ENCODE measurements around the gene NRG2. TPM values are rescaled to one million over a fixed set of nuclear protein-coding genes. Genes with fewer than 3 reads are reported as not detected.

NRG2 gene
- 1.5 TPM for polyA plus RNA-seq (ENCODE audit: insufficient read length)

- no peak for DNase-seq (ENCODE audit: low read depth)
These were observed at the start of gene NRG2 for GRCh38 chr5:140042643-140043507. Gene NRG2, minus strand, starts transcription at chr5:140043299.

GRCh38 chr5:140090251-140090650 lies 47.2 kb upstream of the NRG2 start:
- DNase-seq (ENCODE audit: low read depth) = no peak

GRCh38 chr5:140084541-140084940 lies 41.4 kb upstream of the NRG2 start:
- DNase-seq (ENCODE audit: low read depth) = no peak

DNA sequence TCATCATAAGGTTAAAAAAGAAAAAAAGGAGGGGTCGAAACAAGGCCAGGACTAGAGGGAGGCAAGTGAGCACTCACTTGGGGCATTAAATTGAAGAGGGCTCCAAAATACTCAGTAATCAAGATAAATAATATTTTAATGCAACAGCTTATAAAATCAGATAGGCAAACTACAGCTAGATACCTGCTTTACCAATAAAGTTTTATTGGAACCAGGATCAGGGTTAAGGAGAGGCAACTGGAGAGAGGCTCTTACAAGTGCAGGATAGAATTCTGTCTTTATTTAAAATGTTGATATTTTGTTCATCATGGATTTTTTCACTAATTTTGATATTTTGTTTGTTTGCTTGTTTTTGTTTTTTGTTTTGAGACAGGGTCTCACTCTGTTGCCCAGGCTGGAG lies 40.6 kb upstream of the NRG2 start:
- no peak for DNase-seq (ENCODE audit: low read depth)

DNA sequence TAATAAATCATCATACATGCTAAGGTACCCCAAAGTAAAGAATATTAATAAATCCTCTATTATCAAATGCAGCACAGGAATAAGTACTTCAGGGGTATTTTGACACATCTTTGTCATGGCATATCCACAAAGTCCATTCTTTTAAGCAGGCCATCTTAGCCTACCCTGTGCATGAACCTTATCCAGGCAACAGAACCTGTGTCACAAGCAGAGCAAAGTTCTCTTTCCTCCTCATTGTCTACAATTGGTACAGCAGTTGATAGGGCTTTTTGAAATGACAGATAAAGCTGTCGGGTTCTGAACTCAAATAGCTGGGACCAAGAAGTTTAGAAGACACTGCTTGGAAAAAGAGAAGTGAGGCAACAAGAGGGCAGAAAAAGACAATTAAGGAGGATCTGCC lies 40.0 kb upstream of the NRG2 start:
- DNase-seq (ENCODE audit: low read depth) = no peak

GRCh38 chr5:140076788-140077187 lies 33.7 kb upstream of the NRG2 start:
- no peak for DNase-seq (ENCODE audit: low read depth)

DNA sequence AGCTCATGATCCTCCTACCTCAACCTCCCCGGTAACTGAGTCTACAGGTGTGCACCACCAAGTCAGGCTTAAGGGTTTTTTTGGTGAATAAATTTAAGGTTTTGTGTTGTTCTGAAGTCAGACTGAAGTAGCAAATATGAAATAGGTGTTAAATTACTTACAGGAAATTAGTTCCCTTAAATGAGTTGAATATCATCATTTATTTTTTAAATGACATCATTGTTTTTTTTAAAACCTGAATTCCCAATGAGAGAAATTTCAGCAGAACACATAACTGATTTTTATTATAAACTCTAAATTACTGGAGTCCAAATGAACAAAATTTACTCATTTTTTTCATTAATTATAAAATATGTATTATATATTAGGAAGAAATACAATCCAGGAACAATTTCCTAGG lies 33.0 kb upstream of the NRG2 start:
- no peak for DNase-seq (ENCODE audit: low read depth)

DNA sequence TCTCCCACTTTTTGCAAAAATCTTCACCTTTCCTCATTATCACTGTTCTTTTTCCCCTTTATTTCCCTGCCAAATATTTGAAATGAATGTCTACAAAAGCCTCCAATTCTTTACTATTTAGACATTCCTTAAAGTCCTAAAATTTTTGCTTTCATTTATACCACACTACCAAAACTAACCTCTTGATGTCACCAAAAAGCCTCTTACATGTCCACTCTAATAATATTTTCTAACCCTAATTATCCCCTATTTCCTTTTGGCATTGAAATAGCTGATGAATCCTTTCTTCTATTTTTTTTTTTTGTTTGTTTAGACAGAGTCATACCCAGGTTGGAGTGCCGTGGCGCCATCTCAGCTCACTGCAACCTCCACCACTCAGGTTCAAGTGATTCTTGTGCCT lies 32.3 kb upstream of the NRG2 start:
- no peak for DNase-seq (ENCODE audit: low read depth)

- DNase-seq (ENCODE audit: low read depth) = no peak
These were observed 30.2 kb upstream of the NRG2 start for GRCh38 chr5:140073296-140073695.

DNA sequence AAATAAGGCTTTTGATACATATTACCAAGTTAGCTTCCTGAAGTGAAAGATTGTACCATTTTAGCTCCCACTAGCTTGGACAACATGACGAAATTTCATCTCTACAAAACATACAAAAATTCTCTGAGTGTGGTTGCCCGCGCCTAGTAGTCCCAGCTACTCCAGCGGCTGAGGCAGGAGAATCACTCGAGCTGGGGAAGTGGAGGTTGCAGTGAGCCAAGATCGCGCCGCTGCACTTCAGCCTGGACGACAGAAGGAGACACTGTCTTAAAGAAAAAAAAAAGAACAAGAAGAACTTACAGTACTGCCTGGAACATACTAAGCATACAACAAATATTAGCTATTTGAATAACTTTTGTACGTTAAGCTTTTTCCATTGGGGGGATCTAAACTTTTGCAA lies 29.7 kb upstream of the NRG2 start:
- DNase-seq (ENCODE audit: low read depth) = no peak

DNA sequence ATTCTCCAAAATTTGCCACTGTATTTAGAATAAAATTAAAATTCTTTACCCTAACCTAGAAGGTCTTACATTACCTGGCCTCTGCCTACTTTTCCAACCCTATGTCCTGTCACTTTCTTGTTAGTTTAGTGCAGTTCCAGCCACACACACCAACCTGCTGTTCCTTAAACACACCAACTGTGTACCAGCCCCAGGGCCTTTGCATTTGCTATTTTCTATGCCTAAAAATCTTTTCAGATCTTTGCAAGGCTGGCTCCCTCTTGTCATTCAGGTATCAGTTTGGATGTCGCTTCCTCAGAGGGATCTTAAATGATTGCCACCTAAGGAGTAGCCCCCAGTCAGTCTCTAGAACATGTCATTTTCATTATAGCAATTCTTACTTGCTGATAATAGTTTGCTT lies 17.7 kb upstream of the NRG2 start:
- no peak for DNase-seq (ENCODE audit: low read depth)

DNA sequence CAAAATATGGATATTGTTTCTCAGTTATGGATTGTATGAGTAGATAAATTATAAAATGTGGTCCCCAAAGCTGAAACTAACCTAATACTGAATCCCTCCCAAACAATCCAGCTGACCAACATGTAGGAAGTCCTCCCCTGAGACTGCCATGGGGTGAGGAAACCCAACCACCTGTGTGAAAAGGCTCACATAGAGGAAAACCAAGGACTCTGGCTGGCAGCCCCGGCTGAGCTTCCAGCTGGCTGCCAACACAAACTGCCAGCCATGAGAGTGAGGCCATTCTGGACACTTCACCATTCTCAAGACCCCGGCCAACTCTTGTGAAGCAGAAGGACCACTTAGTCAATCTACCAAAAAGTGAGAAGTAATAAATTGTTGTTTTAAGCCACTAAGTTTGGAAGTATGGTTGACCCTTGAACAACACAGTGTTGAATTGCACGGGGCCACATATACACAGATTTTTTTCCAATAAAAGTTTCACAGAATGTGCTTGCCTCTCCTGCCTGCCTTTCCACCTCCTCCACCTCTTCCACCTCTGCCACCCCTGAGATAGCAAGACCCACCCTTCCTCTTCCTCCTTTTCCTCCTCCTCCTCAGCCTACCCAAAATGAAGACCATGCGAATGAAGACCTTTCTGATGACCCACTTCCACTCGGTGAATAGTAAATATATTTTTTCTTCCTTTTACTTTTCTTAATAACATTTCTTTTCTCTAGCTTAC lies 15.3 kb upstream of the NRG2 start:
- DNase-seq (ENCODE audit: low read depth) = no peak

DNA sequence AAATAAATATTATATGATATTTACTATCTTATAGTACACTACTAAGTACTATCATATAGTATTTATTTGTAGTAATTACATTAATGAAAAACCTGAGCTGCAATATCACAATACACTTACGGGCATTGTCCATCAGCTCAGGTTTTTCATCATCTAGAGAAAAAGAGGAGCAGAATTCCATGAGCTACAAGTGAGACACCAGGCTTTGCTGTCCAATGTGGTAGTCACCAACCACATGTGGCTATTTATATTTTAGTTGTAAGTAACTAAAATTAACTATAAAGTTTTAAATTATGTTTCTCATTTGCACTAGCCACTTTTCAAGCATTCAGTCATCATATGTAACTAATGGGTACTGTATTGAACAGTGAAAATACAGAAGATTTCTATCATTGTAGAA lies 13.8 kb upstream of the NRG2 start:
- no peak for DNase-seq (ENCODE audit: low read depth)

- DNase-seq (ENCODE audit: low read depth) = no peak
These were observed 12.1 kb upstream of the NRG2 start for GRCh38 chr5:140055152-140055551.

DNA sequence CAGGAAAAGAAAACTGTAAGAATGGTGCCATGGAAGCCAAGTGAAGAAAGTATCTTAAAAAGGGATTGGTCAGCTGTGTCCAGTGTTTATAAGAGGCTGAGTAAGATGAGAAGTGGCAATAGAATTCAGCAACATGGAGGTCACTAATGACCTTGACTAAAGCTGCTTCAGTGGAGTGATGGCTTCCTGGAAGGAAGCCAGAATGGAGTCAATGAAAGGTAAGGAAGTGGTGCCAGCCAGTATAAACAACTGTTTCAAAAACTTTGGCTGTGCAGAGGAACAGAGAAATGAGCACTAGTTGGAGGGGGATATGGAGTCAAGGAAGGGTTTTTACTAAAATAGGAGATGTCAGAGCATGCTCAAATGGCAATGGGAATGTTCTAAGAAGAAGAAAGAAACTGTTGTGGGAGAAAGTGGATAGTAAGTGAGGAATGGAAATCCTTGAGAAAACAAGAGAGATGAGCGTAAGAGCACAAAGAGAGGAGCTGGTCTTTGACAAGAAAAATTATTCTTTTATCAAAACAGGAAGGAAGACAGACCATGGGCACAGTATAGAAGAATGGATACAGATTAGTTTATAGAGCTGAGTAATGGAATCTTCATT lies 11.1 kb upstream of the NRG2 start:
- DNase-seq (ENCODE audit: low read depth) = no peak

DNA sequence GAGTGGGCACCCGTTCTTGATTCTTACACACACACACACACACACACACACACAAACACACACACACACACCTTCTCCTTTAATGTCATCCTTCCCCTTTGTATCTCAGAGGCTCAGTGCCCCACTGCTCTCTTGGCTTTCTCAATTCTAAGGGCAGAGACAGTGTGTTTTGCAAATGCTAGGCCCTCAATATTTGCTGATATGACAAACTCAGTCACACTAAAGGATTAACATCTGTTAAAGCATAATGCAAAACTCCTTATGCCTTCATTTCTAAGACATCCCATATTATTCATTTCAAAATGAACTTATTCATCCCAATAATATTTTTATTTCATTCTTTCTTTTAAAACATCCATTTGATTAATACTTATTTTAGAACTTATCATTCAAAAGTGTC lies 8.9 kb upstream of the NRG2 start:
- DNase-seq (ENCODE audit: low read depth) = no peak

- DNase-seq (ENCODE audit: low read depth) = no peak
These were observed 6.6 kb upstream of the NRG2 start for GRCh38 chr5:140049713-140050112.

- no peak for DNase-seq (ENCODE audit: low read depth)
These were observed 6.1 kb upstream of the NRG2 start for GRCh38 chr5:140049205-140049604.

- DNase-seq (ENCODE audit: low read depth) = no peak
These were observed 942 bp upstream of the NRG2 start for GRCh38 chr5:140044041-140044440.

GRCh38 chr5:140043508-140043872 lies 391 bp upstream of the NRG2 start:
- no peak for DNase-seq (ENCODE audit: low read depth)

- no peak for DNase-seq (ENCODE audit: low read depth)
These were observed 781 bp downstream of the NRG2 start for GRCh38 chr5:140042393-140042642.

DNA sequence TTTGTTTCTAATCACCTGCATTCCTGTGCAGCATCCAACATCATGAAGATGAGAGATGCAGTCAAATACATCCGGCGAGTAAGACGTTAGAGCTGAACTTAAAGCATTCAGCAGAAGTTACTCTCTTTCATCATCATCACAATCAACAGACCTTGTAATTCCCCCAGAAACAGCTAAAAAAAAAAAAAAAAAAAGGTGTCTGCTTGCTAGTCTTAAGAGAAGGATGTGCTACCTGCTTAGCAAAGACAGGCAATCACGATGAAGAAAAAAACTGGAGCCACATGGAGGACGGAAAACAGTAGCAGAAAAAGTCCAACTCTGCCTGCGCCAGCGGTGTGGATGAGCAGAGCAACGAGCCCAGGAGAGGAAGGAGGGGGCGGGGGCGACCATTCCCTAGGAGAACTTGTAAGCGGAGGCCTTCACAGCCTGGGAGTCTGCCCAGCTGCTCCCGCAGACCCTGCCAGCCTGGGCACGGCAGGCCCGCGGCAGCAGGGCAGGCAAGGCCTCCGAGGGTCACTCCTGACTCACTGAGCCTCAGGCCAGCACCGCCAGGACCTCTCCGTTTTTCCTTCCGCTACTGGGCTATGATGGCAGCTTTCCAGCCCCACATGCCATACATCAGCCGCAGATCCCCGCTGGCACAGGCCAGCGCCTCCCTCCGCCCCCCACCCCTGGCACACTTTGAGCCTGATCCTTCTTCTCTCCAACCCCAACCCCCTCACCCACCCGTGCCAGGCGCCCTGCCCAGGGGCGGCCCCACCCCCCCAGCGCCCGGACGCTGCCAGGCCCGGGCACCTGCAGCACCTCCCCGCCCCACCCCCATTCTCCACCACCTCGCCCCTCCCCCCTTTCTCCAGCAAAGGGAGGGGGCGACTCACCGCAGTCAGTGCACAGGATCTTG lies 1.4 kb downstream of the NRG2 start:
- DNase-seq (ENCODE audit: low read depth) = no peak
